IPS-18a (cell line): Measurements from ENCODE around the gene PPP2R3B.
"Not testable (repeated sequence)": the region's sequence is repeated elsewhere in the genome, so short reads cannot be mapped to it uniquely, and the experiment has no call there.

Experiments
- H3K27ac ChIP-seq: one replicate; pipeline ENCODE4 v1.5.1; 2013; ENCODE audit warnings: low read length
- H3K27me3 ChIP-seq: one replicate; pipeline ENCODE4 v1.6.1; 2013; ENCODE audit warnings: mild to moderate bottlenecking, low read length; ENCODE audit not compliant: control insufficient read depth, insufficient read depth
- H3K36me3 ChIP-seq: one replicate; pipeline ENCODE4 v1.6.1; 2013; ENCODE audit warnings: low read depth, low read length; ENCODE audit not compliant: control insufficient read depth
- H3K4me1 ChIP-seq: one replicate; pipeline ENCODE4 v1.6.1; 2013; ENCODE audit warnings: low read depth, low read length; ENCODE audit not compliant: control insufficient read depth
- H3K4me3 ChIP-seq: one replicate; pipeline ENCODE4 v1.5.1; 2013; ENCODE audit warnings: low read length
- H3K9ac ChIP-seq: one replicate; pipeline ENCODE4 v1.6.1; 2013; ENCODE audit warnings: mild to moderate bottlenecking, low read length, moderate library complexity
- H3K9me3 ChIP-seq: one replicate; pipeline ENCODE4 v1.6.1; 2013; ENCODE audit warnings: low read depth, low read length; ENCODE audit not compliant: control insufficient read depth

Gene PPP2R3B

DNA sequence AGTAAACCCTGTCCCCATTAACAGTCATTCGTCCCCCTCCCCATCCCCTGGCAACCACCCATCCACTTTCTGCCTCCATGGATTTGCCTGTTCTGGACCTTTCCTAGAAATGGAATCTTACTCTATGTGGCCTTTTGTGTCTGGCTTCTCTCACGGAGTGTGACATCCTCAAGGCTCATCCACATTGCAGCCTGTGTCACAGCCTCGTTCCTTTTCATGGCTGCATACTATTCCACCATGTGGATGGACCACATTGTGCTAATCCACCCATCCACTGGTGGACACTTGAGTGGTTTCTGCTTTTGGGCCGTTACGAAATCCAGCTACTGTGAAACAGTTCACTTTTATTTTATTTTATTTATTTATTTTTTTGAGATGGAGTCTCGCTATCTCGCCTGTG is 8.1 kb upstream of the PPP2R3B start:
- Histone ChIP-seq H3K4me1 (no peaks in the 10 kb centered on the region), H3K27ac (no peak overlapping the region), H3K27me3 (no peaks in the 10 kb centered on the region), H3K9ac (no peak overlapping the region), H3K36me3 (no peaks in the 10 kb centered on the region), H3K9me3 (no peaks in the 10 kb centered on the region), H3K4me3 (no peak overlapping the region)

DNA sequence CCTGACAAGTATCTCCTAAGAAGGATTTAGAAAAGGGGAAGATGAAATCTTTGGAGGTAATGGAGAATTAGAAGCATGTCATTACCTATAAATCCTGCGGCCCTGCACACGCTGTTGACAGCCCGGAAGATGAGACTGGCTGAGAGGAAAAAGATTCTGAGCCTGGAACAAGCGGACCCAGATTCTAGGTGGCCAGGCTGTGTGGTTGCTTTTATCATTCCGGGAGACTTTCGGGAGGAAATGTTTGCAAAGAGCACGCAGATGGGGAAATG is 5.8 kb upstream of the PPP2R3B start:
- Histone ChIP-seq H3K27me3 (no peaks in the 10 kb centered on the region), H3K27ac (no peak overlapping the region), H3K4me3 (no peak overlapping the region), H3K4me1 (no peaks in the 10 kb centered on the region), H3K9ac (no peak overlapping the region), H3K9me3 (no peaks in the 10 kb centered on the region), H3K36me3 (no peaks in the 10 kb centered on the region)

DNA sequence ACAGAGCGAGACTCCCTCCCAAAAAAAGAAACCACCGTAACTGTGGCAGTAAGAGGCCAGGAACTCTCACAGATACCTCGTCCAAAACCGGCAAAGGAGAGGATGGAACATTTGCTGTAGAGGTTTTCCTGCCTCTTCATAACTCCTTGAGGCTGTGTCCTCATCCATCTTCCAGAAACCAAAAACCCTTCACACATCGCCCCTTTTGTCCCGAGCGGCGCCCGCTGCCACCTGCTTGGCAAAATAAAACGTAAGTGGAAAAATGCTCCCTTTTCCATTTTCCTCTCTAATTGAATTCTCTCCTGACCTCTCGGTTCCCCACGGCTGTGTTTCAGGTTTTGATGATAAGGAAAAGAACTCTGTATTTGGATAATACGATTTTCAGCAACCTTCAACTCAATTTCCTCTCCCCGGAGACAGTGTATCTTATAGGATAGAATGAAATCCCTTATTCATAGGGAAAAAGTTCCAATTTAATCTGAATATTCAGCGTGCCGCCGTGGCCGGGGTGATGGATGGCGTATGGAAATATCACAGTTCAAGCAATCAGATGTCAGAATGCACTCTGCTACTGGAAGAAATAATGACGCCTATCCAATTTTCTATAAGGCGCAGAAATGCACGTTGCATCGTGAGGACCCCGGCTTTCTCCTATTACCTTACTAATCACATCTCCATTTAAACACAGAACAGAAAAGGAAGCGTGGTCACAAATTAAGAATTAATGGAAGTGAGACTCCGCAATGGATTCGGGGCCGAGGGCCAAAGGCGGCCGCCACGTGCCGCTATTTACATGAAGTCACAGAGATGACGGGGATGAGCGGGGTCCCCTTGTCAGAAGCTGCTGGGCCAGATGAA is 5.2 kb upstream of the PPP2R3B start:
- Histone ChIP-seq H3K9ac (no peak overlapping the region), H3K36me3 (no peaks in the 10 kb centered on the region), H3K27ac (no peak overlapping the region), H3K4me1 (no peaks in the 10 kb centered on the region), H3K27me3 (no peaks in the 10 kb centered on the region), H3K9me3 (no peaks in the 10 kb centered on the region), H3K4me3 (no peak overlapping the region)

DNA sequence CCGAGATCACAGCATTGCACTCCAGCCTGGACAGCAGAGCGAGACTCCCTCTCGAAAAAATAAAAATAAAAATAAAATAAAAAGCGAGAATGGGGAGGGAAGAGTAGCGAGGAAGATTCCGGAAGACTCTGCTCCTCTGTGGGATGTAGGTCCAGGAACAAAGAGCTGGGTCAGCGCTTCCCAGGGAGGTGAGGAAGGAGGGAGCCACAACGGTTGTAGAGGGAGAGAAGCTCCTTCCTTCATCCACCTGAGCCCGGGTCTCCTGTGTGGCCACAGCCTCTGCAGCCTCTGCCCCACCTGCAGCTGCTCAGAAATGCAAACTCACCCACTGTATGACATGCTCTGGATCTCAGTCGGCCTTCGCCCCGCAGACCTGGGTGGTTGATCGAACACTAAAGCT is 3.8 kb upstream of the PPP2R3B start:
- Histone ChIP-seq H3K4me3 (no peak overlapping the region), H3K36me3 (no peaks in the 10 kb centered on the region), H3K9me3 (no peaks in the 10 kb centered on the region), H3K4me1 (no peaks in the 10 kb centered on the region), H3K27me3 (no peaks in the 10 kb centered on the region), H3K9ac (no peak overlapping the region), H3K27ac (no peak overlapping the region)

DNA sequence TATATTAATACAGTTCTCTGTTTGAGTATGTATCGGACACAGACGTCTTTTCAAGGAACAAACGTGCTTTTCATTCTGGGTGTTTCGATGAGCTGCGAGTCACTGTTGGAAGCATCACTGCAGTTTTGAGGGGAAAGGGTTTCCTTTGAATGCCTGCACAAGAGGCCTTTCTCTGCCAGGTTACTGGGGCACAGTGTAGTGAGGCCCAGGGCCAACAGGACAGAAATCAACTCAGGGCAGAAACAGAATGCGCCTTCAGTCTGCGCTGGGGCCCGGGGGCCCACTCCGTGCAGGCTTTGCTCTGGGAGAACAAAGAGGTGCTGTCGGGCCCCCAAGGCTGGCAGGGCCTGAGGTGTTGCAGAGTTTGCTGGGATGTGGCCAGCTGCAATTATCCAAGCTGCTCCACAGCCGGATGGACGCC is 2.3 kb upstream of the PPP2R3B start:
- Histone ChIP-seq H3K4me1 (no peaks in the 10 kb centered on the region), H3K9ac (no peak overlapping the region), H3K9me3 (no peaks in the 10 kb centered on the region), H3K27ac (no peak overlapping the region), H3K27me3 (no peaks in the 10 kb centered on the region), H3K36me3 (no peaks in the 10 kb centered on the region), H3K4me3 (no peak overlapping the region)

DNA sequence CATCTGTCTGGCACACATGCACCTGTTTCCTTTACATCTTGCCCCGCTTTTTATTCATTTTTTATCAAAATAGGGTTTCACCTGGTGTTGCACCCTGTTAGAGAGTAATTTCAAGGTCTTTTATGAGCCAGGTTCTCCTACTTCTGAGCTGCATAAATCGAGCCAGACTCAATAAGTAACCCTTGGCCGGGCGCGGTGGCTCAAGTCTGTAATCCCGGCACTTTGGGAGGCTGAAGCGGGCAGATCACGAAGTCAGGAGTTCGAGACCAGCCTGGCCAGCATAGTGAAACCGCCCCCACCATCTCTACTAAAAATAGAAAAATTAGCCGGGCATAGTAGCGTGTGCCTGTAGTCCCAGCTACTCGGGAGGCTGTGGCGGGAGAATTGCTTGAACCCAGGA is 1.0 kb upstream of the PPP2R3B start:
- Histone ChIP-seq H3K4me3 (peak overlapping the region; percentile 89), H3K9me3 (no peaks in the 10 kb centered on the region), H3K4me1 (no peaks in the 10 kb centered on the region), H3K27ac (peak overlapping the region; percentile 9), H3K36me3 (no peaks in the 10 kb centered on the region), H3K9ac (peak overlapping the region; percentile 98), H3K27me3 (no peaks in the 10 kb centered on the region)

DNA sequence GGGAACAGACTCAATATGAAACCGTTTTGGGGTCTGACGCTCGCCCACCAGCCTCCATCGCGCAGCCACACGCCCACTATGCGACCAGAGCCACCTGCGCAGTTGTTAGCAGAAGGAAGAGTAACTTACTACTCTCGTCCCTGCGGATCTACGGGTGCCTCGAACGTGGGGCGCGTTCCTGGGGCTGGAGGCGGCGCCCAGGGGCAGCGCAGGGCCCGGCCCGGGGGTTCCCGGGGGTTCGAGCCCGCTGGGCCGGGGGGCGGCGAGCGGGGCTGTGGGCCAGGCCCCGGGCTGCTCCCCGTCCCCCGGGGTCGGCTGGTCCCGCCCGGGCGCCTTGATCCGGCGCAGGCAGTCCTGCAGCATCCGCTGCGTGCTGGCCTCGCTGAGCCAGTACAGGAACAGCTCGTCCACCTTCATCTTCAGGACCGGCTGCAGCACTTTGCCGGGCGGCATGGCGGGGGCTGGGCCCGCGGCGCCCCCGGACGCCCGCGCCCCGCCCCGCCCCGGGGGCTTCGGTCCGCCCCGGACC is 404 bp downstream of the PPP2R3B start:
- H3K9ac ChIP-seq = peak overlapping the region; percentile 98

DNA sequence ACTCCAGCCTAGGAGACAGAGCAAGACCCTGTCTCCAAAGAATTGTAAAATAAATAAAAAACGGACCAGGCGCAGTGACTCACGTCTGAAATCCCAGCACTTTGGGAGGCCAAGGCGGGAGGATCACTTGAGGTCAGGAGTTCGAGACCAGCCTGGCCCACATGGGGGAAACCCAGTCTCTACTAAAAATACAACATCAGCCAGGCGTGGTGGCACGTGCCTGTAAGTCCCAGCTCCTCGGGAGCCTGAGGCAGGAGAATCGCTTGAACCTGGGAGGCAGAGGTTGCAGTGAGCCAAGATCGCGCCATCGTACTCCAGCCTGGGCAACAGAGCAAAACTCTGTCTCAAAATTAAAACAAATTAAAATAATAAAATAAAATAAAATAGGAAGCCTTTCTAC is 971 bp downstream of the PPP2R3B start:
- H3K9me3 ChIP-seq, H3K27me3 ChIP-seq, H3K36me3 ChIP-seq, H3K27ac ChIP-seq, H3K9ac ChIP-seq, H3K4me1 ChIP-seq: not testable (repeated sequence)
- peak overlapping the region; percentile 89 for H3K4me3 ChIP-seq

More for the DNA sequence above, 404 bp downstream of the PPP2R3B start:
- Histone ChIP-seq H3K27ac (no peak overlapping the region), H3K27me3 (no peaks in the 10 kb centered on the region), H3K4me3 (peak overlapping the region; percentile 89), H3K9me3 (no peaks in the 10 kb centered on the region), H3K36me3 (no peaks in the 10 kb centered on the region), H3K4me1 (no peaks in the 10 kb centered on the region)

DNA sequence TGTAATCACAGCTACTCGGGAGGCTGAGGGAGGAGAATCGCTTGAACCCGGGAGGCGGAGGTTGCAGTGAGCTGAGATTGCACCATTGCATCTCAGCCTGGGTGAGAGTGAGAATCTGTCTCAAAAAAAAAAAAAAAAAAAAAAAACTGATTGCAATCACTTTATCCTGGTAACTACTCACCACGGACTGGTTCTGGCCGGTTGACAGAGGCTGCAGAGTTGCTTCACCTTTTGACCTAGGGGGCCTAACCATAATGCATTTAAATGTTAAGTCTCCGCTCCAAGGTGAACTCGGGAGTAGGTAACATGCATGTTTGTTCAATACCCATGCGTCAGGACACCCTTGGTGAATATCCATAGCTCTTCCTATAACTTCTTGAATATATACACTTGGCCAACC is 1.8 kb downstream of the PPP2R3B start:
- Histone ChIP-seq H3K9ac (no peak overlapping the region), H3K27ac (no peak overlapping the region), H3K36me3 (no peaks in the 10 kb centered on the region)

DNA sequence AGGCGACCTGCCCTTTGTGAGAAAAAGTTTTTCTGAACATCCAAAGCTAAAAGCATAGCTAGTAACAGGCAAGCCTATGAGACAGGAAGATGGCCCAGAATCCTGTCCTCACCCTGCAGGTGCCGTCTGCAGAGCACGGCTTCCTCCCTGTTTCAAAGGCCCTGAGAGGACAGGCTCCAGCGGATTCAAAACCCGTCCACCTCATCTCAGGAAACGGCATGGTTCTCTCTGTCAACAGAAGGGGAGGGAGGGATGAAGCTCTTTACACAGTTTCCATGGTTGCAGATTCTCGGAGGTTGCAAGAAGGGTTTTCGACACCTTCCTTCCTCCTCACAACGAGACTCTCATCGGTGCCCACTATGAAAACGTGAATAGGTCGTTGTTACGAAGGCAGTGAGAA is 8.3 kb downstream of the PPP2R3B start:
- no peak overlapping the region for H3K4me3 ChIP-seq
- H3K9me3 ChIP-seq = no peaks in the 10 kb centered on the region
- no peaks in the 10 kb centered on the region for H3K36me3 ChIP-seq
- peaks cover 5% of the 10 kb centered on the region for H3K4me1 ChIP-seq
- H3K9ac ChIP-seq = no peak overlapping the region
- H3K27ac ChIP-seq = no peak overlapping the region
- H3K27me3 ChIP-seq = peaks cover 24% of the 10 kb centered on the region

More for the DNA sequence above, 1.8 kb downstream of the PPP2R3B start:
- no peak overlapping the region for H3K4me3 ChIP-seq
- no peaks in the 10 kb centered on the region for H3K4me1 ChIP-seq
- no peaks in the 10 kb centered on the region for H3K27me3 ChIP-seq
- no peaks in the 10 kb centered on the region for H3K9me3 ChIP-seq

DNA sequence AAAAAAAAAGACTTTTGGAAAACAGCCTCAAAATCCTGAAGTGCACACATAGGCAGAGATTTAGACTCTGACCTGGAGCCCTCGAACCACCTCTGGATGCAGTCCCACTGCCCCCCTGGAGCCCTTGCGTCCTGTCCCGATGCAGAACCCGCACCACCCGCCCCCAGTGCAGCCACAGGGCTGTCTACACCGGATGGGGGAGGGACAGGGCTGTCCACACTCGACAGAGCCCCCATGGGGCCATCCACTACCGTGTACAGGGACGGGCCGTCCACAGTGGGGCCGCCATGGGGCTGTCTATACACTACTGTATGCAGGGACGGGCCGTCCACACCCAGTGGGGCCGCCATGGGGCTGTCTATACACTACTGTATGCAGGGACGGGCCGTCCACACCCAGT is 10.5 kb downstream of the PPP2R3B start:
- not testable (repeated sequence) for H3K9me3 ChIP-seq, H3K27ac ChIP-seq, H3K9ac ChIP-seq, H3K4me3 ChIP-seq, H3K4me1 ChIP-seq, H3K36me3 ChIP-seq
- peaks cover 42% of the 10 kb centered on the region for H3K27me3 ChIP-seq
